HEK293 (cell line): ENCODE measurements around the gene VOPP1.

Experiments used
- CTCF ChIA-PET: fragments of 350-600 bp; formaldehyde crosslinking; extraction: SDS; loops from one replicate; lab custom pipeline; 2021; ENCODE audit warnings: antibody characterized with exemption; lab: Yijun Ruan, JAX
- POLR2A ChIA-PET: fragments of 300-600 bp; formaldehyde crosslinking; extraction: SDS; loops from one replicate; lab custom pipeline; 2020; ENCODE audit warnings: antibody characterized with exemption, inconsistent platforms; lab: Yijun Ruan, JAX
- H3K27ac ChIP-seq: fragments of 200-500 bp; sonication (Bioruptor generic); 2 replicates; pipeline ENCODE4 v1.5.1; 2014; ENCODE audit warnings: low read depth, low read length, control low read depth, inconsistent platforms; ENCODE audit errors: extremely low read depth
- H3K36me3 ChIP-seq, 2 experiments: fragments of 200-500 bp in 1 of 2; sonication (Bioruptor generic) in 1 of 2; 1 replicate in 1 of 2; 2 replicates in 1 of 2; pipeline ENCODE4 v1.5.1; 2014 to 2017; ENCODE audit warnings: inconsistent platforms in 2 of 2, low read length in 2 of 2; ENCODE audit not compliant: control insufficient read depth in 2 of 2, insufficient read depth in 1 of 2
- H3K4me1 ChIP-seq: fragments of 200-500 bp; sonication (Bioruptor generic); 2 replicates; pipeline ENCODE4 v1.5.1; 2014; ENCODE audit warnings: mild to moderate bottlenecking, low read length, inconsistent platforms; ENCODE audit not compliant: control insufficient read depth, insufficient read depth
- H3K4me3 ChIP-seq: 2 replicates; pipeline ENCODE4 v1.5.1; 2011; ENCODE audit warnings: low read depth, mild to moderate bottlenecking, control low read depth, low read length, moderate library complexity
- H3K9me3 ChIP-seq: fragments of 200-500 bp; sonication (Bioruptor generic); 2 replicates; pipeline ENCODE4 v1.5.1; 2014; ENCODE audit warnings: low read depth, low read length, inconsistent platforms; ENCODE audit not compliant: control insufficient read depth, insufficient read depth
- GLI4 ChIP-seq: fragments of 450-650 bp; formaldehyde crosslinking; IDR thresholded peaks from 2 replicates; pipeline ENCODE4 v1.5.1; 2016; ENCODE audit warnings: missing biosample characterization, missing genetic modification characterization
- REST ChIP-seq: fragments of 450-650 bp; formaldehyde crosslinking; IDR thresholded peaks from 2 replicates; pipeline ENCODE4 v1.5.1; 2016; ENCODE audit warnings: missing biosample characterization, missing genetic modification characterization
- TRIM28 ChIP-seq: IDR thresholded peaks from 2 replicates; pipeline ENCODE4 v1.6.1; 2011; ENCODE audit warnings: low read length, control low read depth, borderline replicate concordance
- ZBTB21 ChIP-seq: fragments of 450-650 bp; formaldehyde crosslinking; IDR thresholded peaks from 2 replicates; pipeline ENCODE4 v1.5.1; 2017; ENCODE audit warnings: missing biosample characterization, missing genetic modification characterization
- ZFP69B ChIP-seq: fragments of 450-650 bp; formaldehyde crosslinking; IDR thresholded peaks from 2 replicates; pipeline ENCODE4 v1.5.1; 2016; ENCODE audit warnings: missing biosample characterization, missing genetic modification characterization
- ZNF10 ChIP-seq: fragments of 450-650 bp; formaldehyde crosslinking; IDR thresholded peaks from 2 replicates; pipeline ENCODE4 v1.5.1; 2017; ENCODE audit warnings: missing biosample characterization, missing genetic modification characterization
- ZNF114 ChIP-seq: fragments of 450-650 bp; formaldehyde crosslinking; IDR thresholded peaks from 2 replicates; pipeline ENCODE4 v1.5.0; 2017; ENCODE audit warnings: missing biosample characterization, missing genetic modification characterization
- ZNF121 ChIP-seq: fragments of 450-650 bp; formaldehyde crosslinking; IDR thresholded peaks from 2 replicates; pipeline ENCODE4 v1.5.1; 2016; ENCODE audit warnings: missing biosample characterization, missing genetic modification characterization
- ZNF140 ChIP-seq: fragments of 450-650 bp; formaldehyde crosslinking; IDR thresholded peaks from 2 replicates; pipeline ENCODE4 v1.5.1; 2016; ENCODE audit warnings: missing biosample characterization, missing genetic modification characterization
- ZNF155 ChIP-seq: fragments of 450-650 bp; formaldehyde crosslinking; IDR thresholded peaks from 2 replicates; pipeline ENCODE4 v1.5.1; 2016; ENCODE audit warnings: missing biosample characterization, missing genetic modification characterization
- ZNF16 ChIP-seq: fragments of 450-650 bp; formaldehyde crosslinking; IDR thresholded peaks from 2 replicates; pipeline ENCODE4 v1.5.1; 2016; ENCODE audit warnings: low read depth, missing biosample characterization, missing genetic modification characterization
- ZNF214 ChIP-seq: fragments of 450-650 bp; formaldehyde crosslinking; IDR thresholded peaks from 2 replicates; pipeline ENCODE4 v1.5.1; 2017; ENCODE audit warnings: missing biosample characterization, mild to moderate bottlenecking, missing genetic modification characterization, borderline replicate concordance
- ZNF561 ChIP-seq: fragments of 450-650 bp; IDR thresholded peaks from 2 replicates; pipeline ENCODE4 v1.5.1; 2018; ENCODE audit warnings: missing biosample characterization, missing genetic modification characterization, borderline replicate concordance
- ZNF585B ChIP-seq: fragments of 450-650 bp; formaldehyde crosslinking; IDR thresholded peaks from 2 replicates; pipeline ENCODE4 v1.5.1; 2016; ENCODE audit warnings: missing biosample characterization, missing genetic modification characterization
- ZNF76 ChIP-seq: fragments of 450-650 bp; formaldehyde crosslinking; IDR thresholded peaks from 2 replicates; pipeline ENCODE4; 2016; ENCODE audit warnings: low read depth, missing biosample characterization, missing genetic modification characterization, borderline replicate concordance
- ZSCAN18 ChIP-seq: fragments of 450-650 bp; formaldehyde crosslinking; IDR thresholded peaks from 2 replicates; pipeline ENCODE4 v1.5.1; 2016; ENCODE audit warnings: missing biosample characterization, missing genetic modification characterization

VOPP1 gene

GRCh38 chr7:55533050-55533728, 39.1 kb downstream of the VOPP1 start:
- H3K4me1 ChIP-seq, result no peaks in the 10 kb centered on the region
- TF ChIP-seq GLI4, result no peak
- no peaks in the 10 kb centered on the region for H3K36me3 ChIP-seq
- H3K27ac ChIP-seq, result no peak overlapping the region
- no peak overlapping the region for H3K4me3 ChIP-seq
- POLR2A ChIA-PET, result no interaction called here
- no peaks in the 10 kb centered on the region for H3K9me3 ChIP-seq
- CTCF ChIA-PET, result no interaction called here

- no peak overlapping the region for H3K27ac ChIP-seq
- CTCF ChIA-PET, result no interaction called here
- no peak overlapping the region for H3K4me3 ChIP-seq
- no peaks in the 10 kb centered on the region for H3K9me3 ChIP-seq
- no peaks in the 10 kb centered on the region for H3K36me3 ChIP-seq
- POLR2A ChIA-PET, result no interaction called here
- TF ChIP-seq ZNF114 (tag by site-specific recombination) (no peak), ZNF214 (no peak), REST (tag by site-specific recombination) (no peak), ZNF585B (tag by site-specific recombination) (no peak), TRIM28 (no peak), ZBTB21 (no peak), ZNF140 (tag by site-specific recombination) (no peak), ZNF155 (tag by site-specific recombination) (no peak), ZNF121 (tag by site-specific recombination) (no peak), ZNF16 (tag by site-specific recombination) (no peak)
- peaks cover under 1% of the 10 kb centered on the region; the same call in 1 of the 2 replicates for H3K4me1 ChIP-seq
These were observed 40.0 kb downstream of the VOPP1 start for GRCh38 chr7:55532150-55532917.

GRCh38 chr7:55531536-55531935, 40.8 kb downstream of the VOPP1 start:
- ChIA-PET POLR2A (no interaction called here), CTCF (no interaction called here)
- Histone ChIP-seq H3K4me1 (peaks cover 4% of the 10 kb centered on the region; the same call in 1 of the 2 replicates), H3K4me3 (no peak overlapping the region), H3K27ac (no peak overlapping the region), H3K36me3 (no peaks in the 10 kb centered on the region), H3K9me3 (no peaks in the 10 kb centered on the region)
- TF ChIP-seq ZSCAN18 (tag by site-specific recombination) (no peak), ZFP69B (tag by site-specific recombination) (no peak), ZNF10 (tag by site-specific recombination) (no peak), ZNF76 (tag by site-specific recombination) (no peak), ZNF561 (no peak)
- TF ChIP-seq, all 188 proteins: peak for 0
